Stimulated activated naive CD4-positive, alpha-beta T cell treated with Interleukin-2 at 50 U/mL for 16 hours (primary cell): ENCODE results near the gene ASXL3.

Experiments
- DNase-seq: peaks from one replicate; lab custom pipeline; 2025; lab: John Stamatoyannopoulos, UW

Gene ASXL3

GRCh38 chr18:33717339-33717738 lies 139.3 kb downstream of the ASXL3 start:
- DNase-seq: no peak

- no peak for DNase-seq
These were observed 142.1 kb downstream of the ASXL3 start for GRCh38 chr18:33720133-33720532.

GRCh38 chr18:33729556-33729955 lies 151.5 kb downstream of the ASXL3 start:
- no peak for DNase-seq

GRCh38 chr18:33733376-33733775 lies 155.4 kb downstream of the ASXL3 start:
- DNase-seq: no peak

GRCh38 chr18:33735428-33735827 lies 157.4 kb downstream of the ASXL3 start:
- no peak for DNase-seq

GRCh38 chr18:33741760-33742159 lies 163.7 kb downstream of the ASXL3 start:
- DNase-seq: no peak

- DNase-seq: no peak
These were observed 166.1 kb downstream of the ASXL3 start for GRCh38 chr18:33744032-33744697.

- DNase-seq: no peak
These were observed 167.3 kb downstream of the ASXL3 start for GRCh38 chr18:33745151-33745795.

GRCh38 chr18:33745871-33746545 lies 168.0 kb downstream of the ASXL3 start:
- DNase-seq: no peak

- DNase-seq: no peak
These were observed 171.8 kb downstream of the ASXL3 start for GRCh38 chr18:33749834-33750233.

- no peak for DNase-seq
These were observed 172.3 kb downstream of the ASXL3 start for GRCh38 chr18:33750366-33750765.

- DNase-seq: no peak
These were observed 173.7 kb downstream of the ASXL3 start for GRCh38 chr18:33751613-33752221.

- DNase-seq: no peak
These were observed 177.4 kb downstream of the ASXL3 start for GRCh38 chr18:33755391-33755790.

GRCh38 chr18:33755931-33756560 lies 178.0 kb downstream of the ASXL3 start:
- no peak for DNase-seq

- DNase-seq: no peak
These were observed 179.0 kb downstream of the ASXL3 start for GRCh38 chr18:33757037-33757436.

- no peak for DNase-seq
These were observed 183.3 kb downstream of the ASXL3 start for GRCh38 chr18:33761363-33761762.

GRCh38 chr18:33781429-33781828 lies 203.4 kb downstream of the ASXL3 start:
- DNase-seq: no peak
